H9 (cell line): ENCODE results near the gene ALDH1A2. TPM values are rescaled to one million over a fixed set of nuclear protein-coding genes. Genes with fewer than 3 reads are reported as not detected.

Source experiments
- DNase-seq: peaks from one replicate; pipeline ENCODE4 v3.0.0-alpha.2; 2017
- H2AFZ ChIP-seq: one replicate; pipeline ENCODE4 v1.6.1; 2013; ENCODE audit warnings: mild to moderate bottlenecking, low read length, control low read depth, moderate library complexity
- H2AK5ac ChIP-seq: 2 replicates; pipeline ENCODE4 v1.6.1; 2013; ENCODE audit warnings: low read length, control low read depth, mixed read lengths; ENCODE audit not compliant: insufficient read length
- H2BK120ac ChIP-seq: one replicate; pipeline ENCODE4 v1.6.1; 2013; ENCODE audit warnings: low read depth, mild to moderate bottlenecking, low read length, control low read depth, inconsistent platforms; ENCODE audit not compliant: poor library complexity, severe bottlenecking
- H2BK12ac ChIP-seq: 2 replicates; pipeline ENCODE4 v1.6.1; 2013; ENCODE audit warnings: low read length, control low read depth, mixed read lengths, low read depth; ENCODE audit not compliant: insufficient read length
- H2BK15ac ChIP-seq: 2 replicates; pipeline ENCODE4 v1.6.1; 2013; ENCODE audit warnings: low read depth, low read length, control low read depth
- H2BK20ac ChIP-seq: one replicate; pipeline ENCODE4 v1.6.1; 2013; ENCODE audit warnings: low read depth, mild to moderate bottlenecking, low read length, control low read depth, inconsistent platforms; ENCODE audit not compliant: poor library complexity, severe bottlenecking
- H2BK5ac ChIP-seq: 2 replicates; pipeline ENCODE4 v1.6.1; 2013; ENCODE audit warnings: low read length, control low read depth, mixed read lengths; ENCODE audit not compliant: insufficient read length
- H3K14ac ChIP-seq: 2 replicates; pipeline ENCODE4 v1.6.1; 2013; ENCODE audit warnings: low read length, control low read depth; ENCODE audit not compliant: insufficient read depth
- H3K18ac ChIP-seq: 2 replicates; pipeline ENCODE4 v1.6.1; 2013; ENCODE audit warnings: low read depth, mild to moderate bottlenecking, mixed read lengths, low read length, control low read depth; ENCODE audit not compliant: insufficient read length
- H3K23ac ChIP-seq: 2 replicates; pipeline ENCODE4 v1.6.1; 2013; ENCODE audit warnings: low read length, control low read depth, mixed read lengths, low read depth; ENCODE audit not compliant: insufficient read length
- H3K23me2 ChIP-seq: 2 replicates; pipeline ENCODE4 v1.6.1; 2013; ENCODE audit warnings: low read depth, mild to moderate bottlenecking, mixed read lengths, low read length, control low read depth; ENCODE audit not compliant: insufficient read length, poor library complexity, severe bottlenecking
- H3K27ac ChIP-seq: 2 replicates; pipeline ENCODE4 v1.5.1; 2013; ENCODE audit warnings: low read length, control low read depth, mixed read lengths, low read depth; ENCODE audit not compliant: insufficient read length
- H3K27me3 ChIP-seq: 2 replicates; pipeline ENCODE4 v1.6.1; 2013; ENCODE audit warnings: low read length, control low read depth, inconsistent platforms; ENCODE audit not compliant: insufficient read depth
- H3K4ac ChIP-seq: 2 replicates; pipeline ENCODE4 v1.6.1; 2013; ENCODE audit warnings: low read depth, mild to moderate bottlenecking, control low read depth, inconsistent platforms, low read length, moderate library complexity
- H3K4me1 ChIP-seq: 2 replicates; pipeline ENCODE4 v1.6.1; 2013; ENCODE audit warnings: low read length, control low read depth, inconsistent platforms; ENCODE audit not compliant: insufficient read depth
- H3K4me2 ChIP-seq: 2 replicates; pipeline ENCODE4 v1.6.1; 2013; ENCODE audit warnings: low read length, control low read depth, mixed read lengths; ENCODE audit not compliant: insufficient read length, insufficient read depth
- H3K56ac ChIP-seq: 2 replicates; pipeline ENCODE4 v1.6.1; 2013; ENCODE audit warnings: low read depth, mild to moderate bottlenecking, mixed read lengths, low read length, control low read depth; ENCODE audit not compliant: insufficient read length
- H3K79me1 ChIP-seq: 2 replicates; pipeline ENCODE4 v1.6.1; 2013; ENCODE audit warnings: low read depth, mild to moderate bottlenecking, moderate library complexity, low read length, control low read depth, inconsistent platforms; ENCODE audit not compliant: insufficient read depth, poor library complexity, severe bottlenecking
- H3K79me2 ChIP-seq: 2 replicates; pipeline ENCODE4 v1.6.1; 2013; ENCODE audit warnings: low read length, control low read depth, inconsistent platforms; ENCODE audit not compliant: insufficient read depth
- H3K9ac ChIP-seq: 2 replicates; pipeline ENCODE4 v1.6.1; 2013; ENCODE audit warnings: low read length, control low read depth, mixed read lengths; ENCODE audit not compliant: insufficient read length; ENCODE audit errors: extremely low read depth
- H3K9me3 ChIP-seq: one replicate; pipeline ENCODE4 v1.6.1; 2013; ENCODE audit warnings: low read depth, low read length, inconsistent platforms; ENCODE audit not compliant: control insufficient read depth
- H3T11ph ChIP-seq: one replicate; pipeline ENCODE4 v1.6.1; 2013; ENCODE audit warnings: mild to moderate bottlenecking, low read length, control low read depth, inconsistent platforms
- H4K20me1 ChIP-seq: one replicate; pipeline ENCODE4 v1.6.1; 2013; ENCODE audit not compliant: control insufficient read depth, insufficient read length, insufficient read depth
- H4K5ac ChIP-seq: 2 replicates; pipeline ENCODE4 v1.6.1; 2013; ENCODE audit warnings: low read depth, mild to moderate bottlenecking, mixed read lengths, low read length, control low read depth; ENCODE audit not compliant: insufficient read length
- H4K8ac ChIP-seq: replicated peaks from 2 replicates; pipeline ENCODE4 v1.6.1; 2013; ENCODE audit warnings: low read length, control low read depth, mixed read lengths, low read depth; ENCODE audit not compliant: insufficient read length
- H4K91ac ChIP-seq: 2 replicates; pipeline ENCODE4 v1.6.1; 2013; ENCODE audit warnings: low read depth, mild to moderate bottlenecking, moderate library complexity, mixed read lengths, low read length, control low read depth; ENCODE audit not compliant: insufficient read length
- H3K27ac Mint-ChIP-seq, 3 experiments: 2 replicates in 2 of 3; 3 replicates in 1 of 3; pipeline ENCODE4 v1.8.0; 2020 to 2021; ENCODE audit warnings: mixed read lengths in 3 of 3, mild to moderate bottlenecking in 1 of 3, moderate library complexity in 1 of 3
- H3K27me3 Mint-ChIP-seq: 2 replicates; pipeline ENCODE4 v1.8.0; 2021; ENCODE audit warnings: low read depth, mild to moderate bottlenecking, moderate library complexity, mixed read lengths
- H3K36me3 Mint-ChIP-seq, 3 experiments: 2 replicates in 2 of 3; 3 replicates in 1 of 3; pipeline ENCODE4 v1.8.0; 2020 to 2021; ENCODE audit warnings: low read depth in 3 of 3, mixed read lengths in 3 of 3; ENCODE audit not compliant: insufficient read depth in 1 of 3
- H3K4me1 Mint-ChIP-seq, 2 experiments: 2 replicates each; pipeline ENCODE4 v1.8.0; 2020; ENCODE audit warnings: mixed read lengths in 2 of 2
- H3K4me3 Mint-ChIP-seq, 2 experiments: 2 replicates in 1 of 2; 3 replicates in 1 of 2; pipeline ENCODE4 v1.8.0; 2020 to 2021; ENCODE audit warnings: mild to moderate bottlenecking in 2 of 2, mixed read lengths in 2 of 2, moderate library complexity in 1 of 2
- H3K9me3 Mint-ChIP-seq, 2 experiments: 2 replicates in 1 of 2; 3 replicates in 1 of 2; pipeline ENCODE4 v1.8.0; 2020; ENCODE audit warnings: mild to moderate bottlenecking in 2 of 2, mixed read lengths in 2 of 2, moderate library complexity in 1 of 2
- CTCF ChIP-seq: fragments of 200-600 bp; sonication (generic); conservative IDR thresholded peaks from 3 replicates; pipeline ENCODE4 v1.8.0; 2021; ENCODE audit warnings: antibody characterized with exemption, mild to moderate bottlenecking
- WGBS: extraction: QIAGEN DNeasy Blood & Tissue Kit; methylation state at CpG from one replicate; pipeline ENCODE4 v1.1.7; 2013; ENCODE audit warnings: missing lambda C conversion rate, low lambda C conversion rate, mixed read lengths; ENCODE audit not compliant: insufficient read length; ENCODE audit errors: extremely low coverage; 5-methylcytosine and 5-hydroxymethylcytosine counted together
- total RNA-seq: library from RNA; stranded (reverse); gene quantifications from 2 replicates; pipeline ENCODE4 v1.2.1, GENCODE V29; 2021

Gene ALDH1A2
- total RNA-seq, 1 experiment from 2014 or later = 0.72 TPM

- Histone ChIP-seq H3K14ac (no peak overlapping the region), H4K5ac (no peak overlapping the region), H2BK5ac (no peak overlapping the region), H2AFZ (no peak overlapping the region), H2BK15ac (no peak overlapping the region), H3K23ac (no peak overlapping the region), H2AK5ac (no peak overlapping the region), H3K79me2 (no peaks in the 10 kb centered on the region), H3K4me2 (no peak overlapping the region), H4K91ac (no peak overlapping the region), H4K20me1 (no peaks in the 10 kb centered on the region), H3K18ac (no peak overlapping the region), H3K9ac (no peak overlapping the region), H4K8ac (no peak overlapping the region), H2BK20ac (no peak overlapping the region), H3K4me1 (no peaks in the 10 kb centered on the region), H2BK12ac (no peak overlapping the region), H3K56ac (no peak overlapping the region), H3T11ph (no peak overlapping the region), H3K23me2 (no peaks in the 10 kb centered on the region), H2BK120ac (no peak overlapping the region), H3K9me3 (no peaks in the 10 kb centered on the region), H3K4ac (no peak overlapping the region), H3K79me1 (no peaks in the 10 kb centered on the region), H3K27me3 (no peaks in the 10 kb centered on the region), H3K27ac (no peak overlapping the region)
- Mint-ChIP-seq H3K4me3 (no peak overlapping the region), H3K27me3 (peaks cover 2% of the 10 kb centered on the region), H3K27ac (no peak overlapping the region), H3K4me1 (no peaks in the 10 kb centered on the region), H3K36me3 (no peaks in the 10 kb centered on the region), H3K9me3 (no peaks in the 10 kb centered on the region)
- DNase-seq = no peak
- TF ChIP-seq CTCF = no peak
- WGBS = no CpG with 5 or more reads among the region's 2 CpGs
Measured at GRCh38 chr15:58086491-58086890, 21.0 kb upstream of the ALDH1A2 start.
